Chondrocyte (in vitro differentiated cells): ENCODE measurements around the gene ARGFX. TPM values are rescaled to one million over a fixed set of nuclear protein-coding genes. Genes with fewer than 3 reads are reported as not detected.
A peak's percentile ranks its signal among the peaks of the same experiment; 100 is the strongest.

Source experiments
- DNase-seq: peaks from one replicate; pipeline ENCODE4 v3.0.0; 2021; ENCODE audit warnings: mixed read lengths, low spot score
- H3K27ac Mint-ChIP-seq: one replicate; pipeline ENCODE4 v1.8.0; 2021; ENCODE audit warnings: mild to moderate bottlenecking, moderate library complexity, mixed read lengths; ENCODE audit not compliant: unreplicated experiment
- H3K27me3 Mint-ChIP-seq: 2 replicates; pipeline ENCODE4 v1.8.0; 2021; ENCODE audit warnings: low read depth, mixed read lengths
- H3K36me3 Mint-ChIP-seq: 2 replicates; pipeline ENCODE4 v1.8.0; 2021; ENCODE audit warnings: low read depth, mixed read lengths
- H3K4me1 Mint-ChIP-seq: 2 replicates; pipeline ENCODE4 v1.8.0; 2021; ENCODE audit warnings: low read depth, mild to moderate bottlenecking, mixed read lengths
- H3K4me3 Mint-ChIP-seq: one replicate; pipeline ENCODE4 v1.8.0; 2021; ENCODE audit warnings: mild to moderate bottlenecking, moderate library complexity, mixed read lengths; ENCODE audit not compliant: unreplicated experiment
- H3K9me3 Mint-ChIP-seq: 2 replicates; pipeline ENCODE4 v1.8.0; 2021; ENCODE audit warnings: low read depth, mixed read lengths
- long read RNA-seq: library from polyadenylated mRNA; stranded (forward); transcript quantifications from one replicate; pipeline ENCODE4 v2.0.0, GENCODE V29; 2021
- total RNA-seq: library from RNA; stranded (reverse); gene quantifications from 3 replicates; pipeline ENCODE4 v1.2.1, GENCODE V29; 2021
- TF ChIP-seq, protein P1 (sequence below): fragments of 200-600 bp; sonication (generic); IDR thresholded peaks from 2 replicates; pipeline ENCODE4 v1.5.0; 2021; ENCODE audit warnings: antibody characterized with exemption, mild to moderate bottlenecking, moderate library complexity

ARGFX gene
- total RNA-seq, result not detected in 3 replicates
- long read RNA-seq, result 0 reads

DNA sequence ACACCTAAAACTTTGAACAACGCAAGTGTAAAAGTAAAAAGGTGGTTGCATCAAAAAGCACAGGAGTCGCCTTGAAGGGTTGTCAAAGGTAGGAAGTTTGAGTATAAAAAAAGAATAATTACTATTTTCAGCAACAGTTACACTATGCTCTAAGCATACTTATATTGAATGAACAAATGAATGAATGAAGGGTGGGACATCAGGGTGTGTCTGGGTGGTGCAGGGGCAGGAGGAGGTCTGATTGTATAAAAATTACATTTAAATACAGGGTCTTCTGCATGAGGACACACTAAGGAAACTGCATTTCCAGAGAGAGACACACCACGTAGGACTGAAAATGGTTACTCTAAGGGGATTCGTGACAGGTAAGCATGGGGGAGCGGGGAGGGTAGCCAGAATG lies at the start of gene ARGFX:
TSS of gene ARGFX (plus strand) at position 301 of the 400 bp plus-strand sequence. CDS start 2,765 bp downstream, outside the sequence.
- DNase-seq, result no peak
- no peak within 1 kb of the TSS for H3K27ac Mint-ChIP-seq
- TF ChIP-seq, protein P1, sequence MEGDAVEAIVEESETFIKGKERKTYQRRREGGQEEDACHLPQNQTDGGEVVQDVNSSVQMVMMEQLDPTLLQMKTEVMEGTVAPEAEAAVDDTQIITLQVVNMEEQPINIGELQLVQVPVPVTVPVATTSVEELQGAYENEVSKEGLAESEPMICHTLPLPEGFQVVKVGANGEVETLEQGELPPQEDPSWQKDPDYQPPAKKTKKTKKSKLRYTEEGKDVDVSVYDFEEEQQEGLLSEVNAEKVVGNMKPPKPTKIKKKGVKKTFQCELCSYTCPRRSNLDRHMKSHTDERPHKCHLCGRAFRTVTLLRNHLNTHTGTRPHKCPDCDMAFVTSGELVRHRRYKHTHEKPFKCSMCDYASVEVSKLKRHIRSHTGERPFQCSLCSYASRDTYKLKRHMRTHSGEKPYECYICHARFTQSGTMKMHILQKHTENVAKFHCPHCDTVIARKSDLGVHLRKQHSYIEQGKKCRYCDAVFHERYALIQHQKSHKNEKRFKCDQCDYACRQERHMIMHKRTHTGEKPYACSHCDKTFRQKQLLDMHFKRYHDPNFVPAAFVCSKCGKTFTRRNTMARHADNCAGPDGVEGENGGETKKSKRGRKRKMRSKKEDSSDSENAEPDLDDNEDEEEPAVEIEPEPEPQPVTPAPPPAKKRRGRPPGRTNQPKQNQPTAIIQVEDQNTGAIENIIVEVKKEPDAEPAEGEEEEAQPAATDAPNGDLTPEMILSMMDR, result no peak
- H3K4me3 Mint-ChIP-seq, result no peak within 1 kb of the TSS
- no peaks in the 10 kb centered on the region for H3K36me3 Mint-ChIP-seq
- no peaks in the 10 kb centered on the region for H3K4me1 Mint-ChIP-seq
- no peaks in the 10 kb centered on the region for H3K9me3 Mint-ChIP-seq
- peaks cover 3% of the 10 kb centered on the region for H3K27me3 Mint-ChIP-seq

DNA sequence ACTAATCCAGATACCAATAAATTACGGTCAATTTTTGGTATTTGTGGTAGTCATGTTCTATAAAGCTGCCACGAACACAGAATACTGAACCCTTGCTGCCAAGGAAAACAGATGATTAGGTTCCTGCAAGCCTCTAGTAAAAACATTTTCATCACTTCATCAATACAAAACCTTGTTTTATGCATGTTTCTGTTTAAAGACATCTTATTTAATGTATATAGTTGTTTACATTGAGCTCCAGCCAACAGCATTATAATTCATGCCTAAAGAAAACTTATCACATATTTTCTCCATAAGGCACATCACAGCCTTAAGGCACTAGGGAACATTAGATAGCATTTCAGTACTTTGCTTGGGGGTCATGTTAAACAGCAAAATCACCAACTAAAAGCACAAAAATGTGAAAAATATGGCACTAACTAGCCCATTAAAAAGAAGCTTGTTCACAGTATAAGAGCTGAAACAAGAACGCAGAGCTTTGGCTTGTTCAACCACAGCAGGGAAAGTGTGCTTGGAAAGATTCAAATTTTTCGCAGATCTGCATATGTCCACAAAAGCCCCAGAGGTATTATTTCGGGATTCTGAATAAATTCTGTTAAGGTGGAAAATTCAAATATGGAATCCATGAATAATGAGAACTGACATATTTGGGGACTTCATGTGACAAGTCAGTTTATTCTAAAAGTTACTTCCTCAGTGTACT lies 49.6 kb upstream of the ARGFX start:
- H3K27me3 Mint-ChIP-seq, result no peaks in the 10 kb centered on the region
- no peak for DNase-seq
- TF ChIP-seq, protein P1, result no peak
- no peak overlapping the region for H3K27ac Mint-ChIP-seq
- peaks cover 11% of the 10 kb centered on the region for H3K4me1 Mint-ChIP-seq
- peaks cover 9% of the 10 kb centered on the region for H3K9me3 Mint-ChIP-seq
- H3K36me3 Mint-ChIP-seq, result peaks cover 5% of the 10 kb centered on the region
- no peak overlapping the region for H3K4me3 Mint-ChIP-seq

DNA sequence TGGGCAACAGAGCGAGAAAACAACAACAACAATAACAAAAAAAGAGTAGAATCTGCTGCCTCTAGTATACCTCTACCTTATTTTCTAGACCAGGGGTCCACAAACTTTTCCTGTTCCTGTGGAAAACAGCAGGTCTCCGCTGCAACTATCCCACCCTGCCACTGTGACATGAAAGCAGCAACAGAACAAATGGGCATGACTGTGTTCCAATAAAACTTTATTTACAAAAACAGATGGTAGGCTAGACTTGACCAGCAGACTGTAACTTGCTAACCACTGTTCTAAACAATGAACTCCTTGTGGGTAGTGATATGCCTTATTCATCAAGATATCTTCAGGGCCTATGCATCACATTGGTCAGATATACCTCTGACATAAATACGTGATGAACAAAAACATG lies 47.2 kb upstream of the ARGFX start:
- no peaks in the 10 kb centered on the region for H3K27me3 Mint-ChIP-seq
- peaks cover 8% of the 10 kb centered on the region for H3K9me3 Mint-ChIP-seq
- no peak overlapping the region for H3K4me3 Mint-ChIP-seq
- TF ChIP-seq, protein P1, result no peak
- H3K27ac Mint-ChIP-seq, result no peak overlapping the region
- no peak for DNase-seq
- peaks cover 3% of the 10 kb centered on the region for H3K36me3 Mint-ChIP-seq
- peaks cover 11% of the 10 kb centered on the region for H3K4me1 Mint-ChIP-seq

DNA sequence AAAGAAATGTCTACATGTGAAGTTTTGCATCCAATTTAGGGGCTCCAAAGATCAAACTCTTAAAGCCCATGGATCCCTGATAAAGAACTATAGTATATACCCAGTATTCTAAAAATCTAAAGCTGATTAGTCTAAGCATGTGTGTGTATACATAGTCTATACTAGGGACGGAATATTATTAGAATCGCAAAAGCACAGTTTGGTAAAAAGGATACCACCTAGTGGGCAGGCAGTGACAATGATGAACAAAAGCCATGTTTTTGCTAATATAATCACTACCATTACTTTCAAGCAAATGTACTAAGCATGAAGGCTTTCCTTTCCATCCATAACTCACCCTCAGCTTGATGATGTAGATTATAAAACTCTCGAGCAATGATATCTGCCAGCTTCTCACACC lies 38.4 kb upstream of the ARGFX start:
- TF ChIP-seq, protein P1, result peak; percentile 80
- Mint-ChIP-seq H3K4me3 (no peak overlapping the region), H3K36me3 (no peaks in the 10 kb centered on the region)

DNA sequence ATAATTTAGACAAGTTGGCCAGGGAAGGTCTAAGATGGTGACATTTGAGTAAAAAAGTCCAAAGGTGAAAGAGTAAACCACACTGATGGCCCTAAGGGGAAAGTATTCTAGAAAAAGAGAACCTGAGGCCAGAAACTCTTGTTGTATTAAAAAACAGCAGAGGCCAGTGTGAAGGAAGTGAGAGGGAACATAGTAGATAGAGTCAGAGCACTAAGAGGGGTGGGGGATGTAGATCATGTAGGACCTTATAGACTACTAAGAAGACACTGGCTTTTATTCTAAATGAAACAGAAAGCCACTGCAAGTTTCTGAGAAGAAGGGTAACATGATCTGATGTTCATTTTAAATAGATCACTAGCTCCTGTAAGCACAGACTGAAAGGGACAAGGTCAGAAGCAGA lies 36.5 kb upstream of the ARGFX start:
- Mint-ChIP-seq H3K4me3 (no peak overlapping the region), H3K36me3 (no peaks in the 10 kb centered on the region), H3K27ac (no peak overlapping the region), H3K27me3 (no peaks in the 10 kb centered on the region), H3K9me3 (no peaks in the 10 kb centered on the region), H3K4me1 (peaks cover 3% of the 10 kb centered on the region)
- DNase-seq, result no peak
- TF ChIP-seq, protein P1, result no peak

More for the DNA sequence above, 38.4 kb upstream of the ARGFX start:
- Mint-ChIP-seq H3K27ac (no peak overlapping the region), H3K9me3 (no peaks in the 10 kb centered on the region), H3K27me3 (no peaks in the 10 kb centered on the region), H3K4me1 (no peaks in the 10 kb centered on the region)
- no peak for DNase-seq
